Stimulated activated CD4-positive, alpha-beta T cell treated with anti-CD3 and anti-CD28 coated beads, Interleukin-12 subunit alpha, Interleukin-12 subunit beta, amount 100 ng/mL, for 24 hours (primary cell): Measurements from ENCODE around the gene SFSWAP.
"Not testable (repeated sequence)": the region's sequence is repeated elsewhere in the genome, so short reads cannot be mapped to it uniquely, and the experiment has no call there.

ENCODE experiments used
- DNase-seq, 2 experiments: peaks; one replicate each; pipeline ENCODE4 v3.0.0-alpha.2; 2020; ENCODE audit warnings: low read depth in 2 of 2

SFSWAP gene

DNA sequence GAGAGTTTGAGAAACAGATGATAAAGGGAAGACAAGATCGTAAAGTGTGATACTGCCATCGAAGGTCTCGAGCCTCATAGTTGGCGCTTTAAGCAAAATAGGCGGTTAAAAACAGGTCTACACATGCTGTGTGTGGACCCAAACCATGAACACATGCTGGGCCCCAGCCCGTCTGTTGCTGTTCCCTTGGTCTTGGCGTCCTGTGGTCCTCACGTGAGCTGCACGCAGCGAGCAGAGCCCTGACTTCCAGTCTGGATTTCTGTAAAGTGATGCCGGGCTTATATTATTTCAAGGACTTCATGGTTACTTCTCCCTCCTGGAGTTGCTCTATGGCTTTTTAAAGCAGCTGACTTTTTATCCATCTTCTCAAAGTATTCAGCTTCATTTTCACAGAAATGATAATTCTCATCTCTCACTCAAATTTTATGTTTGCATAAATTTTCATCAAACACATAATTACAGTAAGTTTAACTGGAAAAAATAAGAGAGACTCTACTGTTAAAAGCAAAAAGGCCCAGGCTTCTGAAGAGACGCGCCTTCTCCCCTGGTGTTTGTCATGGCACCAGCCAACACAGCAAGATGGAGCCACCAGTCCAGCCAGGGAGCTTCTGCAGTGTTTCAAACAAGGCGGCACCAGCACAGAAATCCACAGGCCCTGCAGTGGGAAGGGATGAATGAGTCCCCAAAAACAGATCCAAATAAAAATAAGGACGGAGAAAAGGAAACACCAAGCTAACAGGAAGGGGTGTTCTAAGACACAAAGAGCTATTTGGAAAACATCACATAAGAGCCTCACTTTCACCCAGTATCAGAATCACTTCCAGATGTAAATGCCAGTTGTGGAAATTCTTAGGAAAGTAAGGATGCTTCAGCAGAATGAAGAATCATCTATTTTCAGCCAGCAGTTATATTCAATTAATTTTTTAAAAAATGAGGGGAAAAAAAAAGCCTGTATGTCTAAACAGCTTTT lies 24.9 kb downstream of the SFSWAP start:
- DNase-seq: no peak

DNA sequence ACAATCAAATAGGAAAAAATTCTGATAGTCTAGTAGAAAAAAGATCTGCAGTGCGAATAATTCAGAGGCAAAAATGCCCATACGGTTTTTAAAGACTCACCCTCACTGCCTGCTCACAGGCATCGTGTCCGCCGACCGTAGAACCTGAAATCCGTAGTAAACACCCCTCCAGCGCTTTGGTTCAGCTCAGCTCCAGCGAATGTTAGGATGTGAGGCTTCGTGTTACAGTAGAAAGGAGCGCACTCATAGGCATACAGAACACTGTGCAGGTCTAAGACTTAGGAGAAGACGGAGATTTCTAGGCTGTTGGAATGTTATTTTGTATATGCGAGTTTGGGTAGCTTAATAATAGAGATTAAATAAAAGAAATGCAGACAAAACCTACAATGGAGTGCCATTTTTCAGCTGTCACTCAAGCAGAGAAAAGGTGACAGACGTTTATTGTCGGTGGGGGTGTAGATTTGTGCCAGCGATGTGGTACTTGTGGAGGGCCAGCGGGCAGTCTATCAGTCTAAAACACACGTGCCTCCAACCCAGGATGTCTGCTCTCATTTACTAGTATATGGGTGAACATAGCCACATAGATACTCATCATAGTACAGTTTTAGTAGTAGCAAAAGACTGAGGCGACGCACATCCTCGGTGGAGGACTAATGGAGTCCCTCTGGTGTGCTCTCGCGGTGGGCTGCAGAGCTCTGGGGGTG lies 25.7 kb downstream of the SFSWAP start:
- DNase-seq: no peak

DNA sequence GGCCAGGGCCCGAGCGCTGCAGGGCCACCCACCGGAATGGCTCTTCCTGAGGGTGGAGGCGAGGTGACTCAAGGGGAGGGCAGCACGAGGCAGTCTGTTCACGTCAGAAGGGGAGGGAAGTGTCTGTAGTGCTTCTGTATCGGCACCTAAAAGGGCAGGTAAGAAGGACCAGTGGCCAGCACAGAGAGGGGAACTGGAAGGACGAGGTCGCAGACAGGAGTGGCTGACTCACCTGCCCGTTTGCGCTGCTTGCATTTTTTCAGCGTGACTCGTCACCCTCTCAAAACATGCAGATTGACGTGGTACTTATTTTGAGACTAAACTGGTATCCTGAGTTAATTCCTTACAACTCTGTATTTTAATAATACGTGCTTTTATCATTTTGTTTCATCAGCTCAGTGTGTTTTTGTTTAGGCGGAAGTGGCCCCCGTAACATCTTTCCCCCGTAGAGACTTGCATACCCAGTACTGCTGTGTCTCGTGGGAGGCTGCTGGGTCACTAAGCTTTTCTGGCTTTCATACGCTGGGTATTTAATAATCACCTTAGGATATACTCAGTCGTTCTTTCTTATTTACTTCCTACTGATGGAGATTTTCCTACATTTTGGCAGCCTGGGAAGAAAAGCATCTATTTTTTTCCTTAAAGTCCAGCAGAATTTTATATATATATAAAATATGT lies 26.4 kb downstream of the SFSWAP start:
- DNase-seq: no peak

DNA sequence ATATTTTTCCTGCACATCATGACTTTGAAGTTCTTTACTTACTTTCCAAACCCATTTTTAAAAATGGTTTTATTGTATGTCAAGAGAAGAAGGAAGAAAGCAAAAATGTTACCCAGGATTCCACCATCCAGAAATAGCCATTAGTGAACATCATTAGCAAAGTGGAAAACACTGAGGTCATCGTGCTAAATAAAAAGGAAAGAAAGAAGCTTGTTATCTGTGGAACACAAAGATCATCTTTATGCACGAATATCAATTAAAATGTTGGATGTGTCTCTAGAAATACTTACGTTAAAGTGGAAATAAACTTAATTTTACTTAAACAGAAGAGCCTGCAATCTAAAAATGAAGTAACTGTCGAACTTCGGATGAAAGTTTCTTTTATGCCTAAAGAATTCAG lies 27.3 kb downstream of the SFSWAP start:
- DNase-seq: no peak

DNA sequence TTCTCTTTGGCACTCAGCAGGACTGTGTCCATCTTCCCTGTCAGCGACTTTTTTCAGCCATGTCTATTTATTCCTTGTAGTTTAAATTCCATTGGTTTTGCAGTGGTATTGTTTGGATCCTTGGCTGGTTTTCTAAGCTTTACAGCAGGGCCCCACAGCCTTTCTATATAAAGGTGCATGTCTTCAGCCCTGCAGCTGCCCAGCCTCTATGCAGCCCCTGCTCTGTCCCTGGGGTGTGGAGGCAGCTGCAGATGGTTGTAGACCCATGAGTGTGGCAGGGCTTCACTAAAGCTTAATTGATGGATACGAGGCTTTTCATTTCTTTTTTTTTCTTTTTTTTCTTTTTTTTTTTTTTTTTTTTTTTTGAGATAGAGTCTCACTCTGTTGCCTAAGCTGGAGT lies 29.7 kb downstream of the SFSWAP start:
- no peak for DNase-seq

DNA sequence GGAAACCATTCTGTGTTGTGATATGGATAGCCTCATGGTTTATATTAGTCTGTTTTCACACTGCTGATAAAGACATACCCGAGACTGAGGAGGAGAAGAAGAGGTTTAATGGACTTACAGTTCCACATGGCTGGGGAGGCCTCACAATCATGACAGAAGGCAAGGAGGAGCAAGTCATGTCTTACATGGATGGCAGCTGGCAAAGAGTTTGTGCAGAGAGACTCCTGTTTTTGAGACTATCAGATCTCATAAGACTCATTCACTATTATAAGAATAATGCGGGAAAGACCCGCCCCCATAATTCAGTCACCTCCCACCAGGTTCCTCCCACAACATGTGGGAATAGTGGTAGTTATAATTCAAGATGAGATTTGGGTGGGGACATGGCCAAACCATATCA lies 31.9 kb downstream of the SFSWAP start:
- DNase-seq: not testable (repeated sequence)

DNA sequence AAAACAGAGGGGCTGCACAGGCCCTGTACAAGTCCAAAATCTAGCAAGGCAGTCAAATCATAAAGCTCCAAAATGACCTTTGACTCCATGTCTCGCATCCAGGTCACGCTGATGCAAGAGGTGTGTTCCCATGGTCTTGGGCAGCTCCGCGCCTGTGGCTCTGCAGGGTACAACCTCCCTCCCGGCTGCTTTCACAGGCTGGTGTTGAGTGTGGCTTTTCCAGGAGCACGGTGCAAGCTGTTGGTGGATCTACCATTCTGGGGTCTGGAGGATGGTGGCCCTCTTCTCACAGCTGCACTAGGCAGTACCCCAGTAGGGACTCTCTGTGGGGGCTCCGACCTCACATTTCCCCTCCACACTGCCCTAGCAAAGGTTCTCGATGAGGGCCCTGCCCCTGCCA lies 32.5 kb downstream of the SFSWAP start:
- DNase-seq: not testable (repeated sequence)

DNA sequence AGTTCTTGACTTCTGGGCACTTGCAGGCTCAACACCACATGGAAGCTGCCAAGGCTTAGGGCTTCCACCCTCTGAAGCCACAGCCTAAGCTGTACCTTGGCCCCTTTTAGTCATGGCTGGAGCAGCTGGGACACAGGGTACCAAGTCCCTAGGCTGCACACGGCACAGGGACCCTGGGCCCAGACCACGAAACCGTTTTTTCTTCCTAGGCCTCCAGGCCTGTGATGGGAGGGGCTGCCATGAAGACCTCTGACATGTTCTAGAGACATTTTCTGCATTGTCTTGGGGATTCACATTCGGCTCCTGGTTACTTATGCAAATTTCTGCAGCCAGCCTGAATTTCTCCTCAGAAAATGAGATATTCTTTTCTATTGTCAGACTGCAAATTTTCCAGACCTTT lies 33.0 kb downstream of the SFSWAP start:
- DNase-seq: not testable (repeated sequence)

DNA sequence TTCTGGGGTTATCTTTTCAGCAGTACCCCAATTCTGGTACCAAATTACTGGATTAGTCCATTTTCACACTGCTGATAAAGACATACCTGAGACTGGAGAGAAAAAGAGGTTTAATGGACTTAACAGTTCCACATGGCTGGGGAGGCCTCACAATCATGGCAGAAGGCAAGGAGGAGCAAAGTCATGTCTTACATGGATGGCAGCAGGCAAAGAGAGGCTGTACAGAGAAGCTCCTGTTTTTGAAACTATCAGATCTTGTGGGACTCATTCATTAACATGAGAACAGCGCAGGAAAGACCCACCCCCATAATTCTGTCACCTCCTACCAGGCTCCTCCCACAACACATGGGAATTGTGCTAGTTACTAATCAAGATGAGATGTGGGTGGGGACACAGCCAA lies 33.8 kb downstream of the SFSWAP start:
- not testable (repeated sequence) for DNase-seq

DNA sequence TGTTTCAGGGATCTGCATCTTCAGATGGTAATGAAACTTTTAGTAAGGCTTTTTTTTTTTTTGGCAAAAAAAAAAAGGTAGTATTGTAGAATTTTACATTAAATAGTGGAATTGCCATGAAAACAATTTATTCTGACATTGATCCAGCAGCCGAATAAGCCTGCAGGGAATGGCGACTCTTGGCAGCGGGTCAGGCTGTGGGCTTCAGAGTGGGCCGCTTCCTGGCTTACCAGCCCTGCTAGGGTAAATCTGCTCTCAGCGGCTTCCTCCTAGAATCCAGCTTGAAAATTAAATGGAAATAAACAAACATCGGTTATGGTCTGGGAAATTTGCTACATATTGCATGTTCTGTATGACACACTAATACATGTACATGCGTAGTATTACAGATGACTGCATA lies 34.8 kb downstream of the SFSWAP start:
- DNase-seq: no peak

DNA sequence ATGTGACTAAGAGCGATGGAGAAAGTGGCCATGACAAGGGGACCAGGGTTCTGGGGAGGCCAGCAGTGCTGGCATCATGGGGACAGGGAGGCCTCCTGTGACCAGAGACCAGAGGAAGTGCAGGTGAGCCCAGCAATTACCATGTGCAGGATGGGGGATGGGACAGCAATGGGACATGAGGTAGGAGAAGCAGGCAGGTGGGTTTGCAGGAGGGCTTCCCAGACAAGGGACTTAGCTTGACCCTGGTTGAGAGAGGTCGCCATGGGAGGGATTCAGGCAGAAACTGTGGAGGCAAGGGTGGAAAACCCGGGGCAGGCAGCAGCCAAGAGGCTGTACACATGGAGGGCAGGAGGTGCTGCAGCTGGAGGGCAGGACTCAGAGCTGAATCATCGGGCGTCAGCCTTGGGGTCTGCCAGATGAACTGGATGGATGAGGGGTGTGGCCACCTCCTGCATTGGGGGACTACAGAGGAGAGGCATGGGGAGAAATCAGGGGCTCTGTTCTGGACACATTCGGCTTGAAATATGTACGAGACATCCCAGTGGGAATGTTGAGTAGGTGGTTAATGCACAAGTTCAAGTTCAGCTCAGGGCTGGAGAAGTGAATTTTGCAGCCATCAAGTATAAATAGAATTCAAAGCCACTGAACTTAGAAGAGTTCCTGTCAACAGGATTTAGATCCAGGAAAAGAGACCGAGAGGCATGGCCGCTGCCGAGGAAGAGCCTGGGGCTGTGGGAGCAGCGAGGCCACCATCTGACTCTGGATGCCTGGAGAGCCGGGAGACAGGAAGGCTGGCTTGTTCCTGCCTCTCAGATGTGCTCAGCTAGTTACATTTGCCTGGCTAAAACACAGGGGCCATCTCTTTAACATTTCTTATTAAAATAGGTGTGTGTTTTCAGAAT lies 36.6 kb downstream of the SFSWAP start:
- DNase-seq: no peak

DNA sequence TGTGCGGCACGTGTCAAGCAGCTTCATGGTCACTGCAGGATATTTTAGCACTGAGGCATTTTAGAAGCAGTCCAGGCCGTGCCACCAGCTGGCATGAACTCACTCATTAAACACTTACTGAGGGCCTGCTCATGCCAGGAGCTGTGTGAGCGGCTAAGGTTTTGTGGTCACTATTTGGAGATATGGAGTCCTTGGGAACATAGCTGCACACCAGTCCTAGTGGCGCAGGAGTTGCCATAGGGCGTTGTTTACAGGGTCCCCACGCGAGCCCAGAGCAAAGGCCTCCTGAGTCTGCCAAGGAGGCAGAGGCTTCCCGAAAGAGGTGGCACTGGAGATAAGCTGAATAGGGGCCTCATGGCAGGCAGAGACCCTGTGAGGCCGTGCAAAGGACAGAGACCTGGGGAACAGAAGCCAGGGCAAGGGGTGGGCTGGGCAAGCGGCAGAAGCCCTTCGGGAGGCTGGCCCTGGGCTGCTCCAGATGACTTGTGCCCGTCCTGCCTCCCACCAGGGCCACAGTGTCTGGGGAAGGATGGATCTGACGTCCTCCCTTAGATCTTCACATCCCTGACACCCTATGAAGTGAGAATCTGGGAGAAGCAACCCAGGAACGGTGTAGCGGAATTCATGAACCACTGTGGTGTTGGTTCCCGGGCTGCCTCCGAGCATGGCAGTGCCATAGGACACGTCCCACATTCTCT lies 38.9 kb downstream of the SFSWAP start:
- no peak for DNase-seq

DNA sequence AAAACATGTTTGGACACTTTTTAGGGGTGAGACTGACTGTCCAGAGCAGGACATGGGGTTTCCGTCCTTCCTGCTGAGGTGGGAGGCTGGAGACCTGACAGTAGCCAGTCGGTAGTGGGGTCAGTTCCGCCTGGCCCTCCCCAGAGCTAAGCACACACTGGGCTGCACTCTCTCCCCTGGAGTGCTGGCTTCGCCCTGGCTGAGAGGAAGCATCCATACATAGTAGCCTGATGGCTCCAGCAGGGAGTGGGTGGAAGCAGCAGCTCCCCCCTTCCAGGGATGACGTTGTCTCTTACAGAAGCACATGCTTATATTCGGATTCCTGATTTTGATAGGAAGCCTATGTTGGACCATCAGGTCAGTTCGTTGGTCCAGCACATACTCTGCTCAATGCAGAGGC lies 40.4 kb downstream of the SFSWAP start:
- DNase-seq: no peak

DNA sequence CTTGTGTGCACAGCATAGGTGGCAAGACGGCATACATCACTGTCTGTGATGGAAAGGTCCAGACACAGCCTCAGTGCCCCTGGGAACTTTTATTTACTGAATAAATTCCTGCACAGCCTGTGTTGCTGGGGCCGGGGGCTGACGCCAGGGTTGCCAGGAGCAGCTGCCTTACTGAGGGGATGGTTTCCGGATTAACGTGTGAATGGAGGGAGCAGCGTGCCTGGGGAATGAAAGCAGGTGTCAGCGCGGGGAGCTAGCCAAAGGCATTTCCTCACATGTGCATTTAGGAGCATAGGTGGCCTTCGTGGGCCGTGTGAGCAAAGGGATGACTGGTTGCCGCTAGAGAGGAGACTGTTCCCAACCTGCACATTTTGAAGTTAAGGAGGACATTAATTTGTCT lies 41.6 kb downstream of the SFSWAP start:
- DNase-seq: no peak

DNA sequence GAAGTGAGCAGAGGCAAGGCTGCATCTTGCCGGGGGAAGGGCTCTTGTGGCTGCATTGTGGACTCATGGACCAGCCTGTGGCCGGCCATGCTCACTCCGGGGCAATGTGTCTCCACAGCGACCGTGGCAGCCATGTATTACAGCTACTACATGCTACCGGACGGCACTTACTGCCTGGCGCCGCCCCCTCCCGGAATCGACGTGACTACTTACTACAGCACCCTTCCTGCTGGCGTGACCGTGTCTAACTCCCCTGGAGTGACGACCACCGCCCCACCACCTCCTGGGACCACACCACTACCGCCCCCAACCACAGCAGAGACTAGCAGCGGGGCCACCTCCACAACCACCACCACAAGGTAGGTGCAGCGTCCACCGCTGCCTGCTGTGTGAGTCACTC lies 42.1 kb downstream of the SFSWAP start:
- no peak for DNase-seq

DNA sequence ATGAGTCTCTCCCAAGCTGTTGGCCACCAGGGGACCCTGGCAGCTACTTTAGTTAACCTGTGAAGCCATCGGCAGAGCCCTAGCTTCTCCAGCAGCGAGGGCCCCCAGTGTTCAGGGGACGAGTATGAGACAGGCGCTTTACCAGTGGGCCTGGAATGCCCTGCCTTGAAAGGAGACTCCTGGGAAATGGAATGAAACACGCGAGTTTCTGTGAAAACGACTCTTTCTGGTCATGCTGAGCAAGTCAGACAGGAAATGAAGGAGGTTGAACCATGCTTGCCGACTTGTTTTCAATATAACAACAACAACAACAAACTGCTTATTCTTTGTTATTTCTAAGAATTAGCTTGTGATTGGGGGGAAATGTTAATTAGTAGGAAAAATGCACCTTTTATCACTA lies 42.9 kb downstream of the SFSWAP start:
- no peak for DNase-seq

DNA sequence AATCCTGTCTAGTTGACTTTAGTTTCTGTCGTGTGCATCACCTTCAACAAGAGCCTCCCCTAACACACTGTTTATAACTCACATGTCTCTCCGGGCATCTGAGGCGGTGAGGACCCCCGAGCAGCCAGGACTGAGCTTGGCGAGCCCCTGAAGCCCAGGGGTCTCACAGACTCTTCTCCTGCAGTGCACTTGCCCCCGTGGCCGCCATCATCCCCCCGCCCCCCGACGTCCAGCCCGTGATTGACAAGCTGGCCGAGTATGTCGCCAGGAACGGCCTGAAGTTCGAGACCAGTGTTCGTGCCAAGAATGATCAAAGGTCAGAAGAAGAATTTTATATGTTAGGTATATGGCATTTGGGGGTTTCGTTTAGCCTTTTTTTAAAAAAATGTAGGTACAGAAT lies 43.3 kb downstream of the SFSWAP start:
- no peak for DNase-seq

DNA sequence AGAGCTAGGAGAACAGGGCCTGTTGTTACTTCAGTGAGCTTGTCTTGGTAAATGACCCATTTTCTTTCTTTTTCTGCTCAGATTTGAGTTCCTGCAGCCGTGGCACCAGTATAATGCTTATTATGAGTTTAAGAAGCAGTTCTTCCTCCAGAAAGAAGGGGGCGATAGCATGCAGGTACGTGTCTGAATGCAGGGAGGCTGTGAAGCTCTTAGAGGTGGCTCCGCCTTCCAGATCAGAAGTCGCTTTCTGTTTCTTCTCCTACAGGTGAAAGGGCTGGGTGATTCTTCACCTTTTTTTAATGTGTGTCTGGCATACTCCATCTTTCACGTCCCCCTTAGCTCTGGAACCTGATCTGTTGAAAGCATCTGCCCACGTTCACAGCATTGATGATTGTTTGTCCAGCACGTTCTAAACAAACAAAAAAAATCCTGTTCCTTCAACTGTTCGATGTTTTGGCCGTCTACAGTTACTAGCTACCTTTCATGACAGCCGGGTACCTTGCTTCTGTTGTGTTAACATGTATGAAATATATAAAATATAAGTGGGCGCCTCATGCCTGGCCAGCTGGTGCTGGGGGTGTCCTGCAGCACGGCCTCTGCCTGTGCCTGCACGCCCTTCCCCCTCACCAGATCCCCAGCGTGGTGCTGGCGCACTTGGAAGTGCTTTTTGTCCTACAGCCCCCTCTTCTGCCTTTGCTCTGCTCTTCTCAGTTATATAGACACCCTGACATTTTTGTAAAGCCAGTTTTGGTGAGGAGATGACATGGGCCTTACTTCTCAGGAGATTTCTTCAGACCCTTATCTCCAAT lies 44.6 kb downstream of the SFSWAP start:
- DNase-seq: no peak

DNA sequence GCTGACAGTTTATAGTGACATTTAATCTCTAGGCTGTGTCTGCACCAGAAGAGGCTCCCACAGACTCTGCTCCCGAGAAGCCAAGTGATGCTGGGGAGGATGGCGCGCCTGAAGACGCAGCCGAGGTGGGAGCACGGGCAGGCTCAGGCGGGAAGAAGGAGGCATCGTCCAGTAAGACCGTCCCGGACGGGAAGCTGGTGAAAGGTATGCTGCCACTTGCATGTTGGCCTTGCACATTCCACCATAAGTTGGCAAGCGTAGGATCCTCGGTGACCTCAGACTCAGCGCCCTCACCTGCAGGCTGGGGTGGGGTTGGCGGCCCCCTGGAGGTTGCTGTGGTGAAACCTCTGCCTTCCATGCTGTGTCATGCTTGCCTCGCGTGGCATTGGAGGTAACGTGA lies 45.6 kb downstream of the SFSWAP start:
- no peak for DNase-seq

DNA sequence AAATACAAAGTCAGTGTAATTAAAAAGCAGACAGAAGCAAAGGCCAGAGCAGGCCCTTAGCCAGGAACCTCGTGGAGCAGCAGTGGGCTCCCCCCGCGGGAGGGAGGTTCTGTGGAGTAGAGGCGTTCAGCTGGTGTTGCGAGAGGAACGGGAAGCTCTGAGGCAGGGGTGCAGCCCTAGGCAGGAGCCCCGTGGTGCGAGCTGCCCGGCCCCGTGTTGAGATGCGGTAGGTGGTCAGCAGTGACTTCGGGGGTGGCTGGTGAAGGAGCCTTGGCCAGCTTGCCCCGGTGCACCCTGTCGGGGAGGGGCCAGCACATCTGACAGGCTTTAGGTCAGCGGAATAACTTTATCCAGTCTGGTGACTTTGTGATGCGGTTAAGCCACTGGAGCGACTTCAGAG lies 46.2 kb downstream of the SFSWAP start:
- no peak for DNase-seq
